SKM-1 (cell line): ENCODE data around the gene ATXN2.
"Not testable (repeated sequence)": the region's sequence is repeated elsewhere in the genome, so short reads cannot be mapped to it uniquely, and the experiment has no call there.

Experiments used
- DNase-seq: peaks from one replicate; lab custom pipeline; 2025; ENCODE audit not compliant: unreplicated experiment; lab: John Stamatoyannopoulos, UW

Gene ATXN2

GRCh38 chr12:111573476-111573875 lies 25.6 kb downstream of the ATXN2 start:
- no peak for DNase-seq

DNA sequence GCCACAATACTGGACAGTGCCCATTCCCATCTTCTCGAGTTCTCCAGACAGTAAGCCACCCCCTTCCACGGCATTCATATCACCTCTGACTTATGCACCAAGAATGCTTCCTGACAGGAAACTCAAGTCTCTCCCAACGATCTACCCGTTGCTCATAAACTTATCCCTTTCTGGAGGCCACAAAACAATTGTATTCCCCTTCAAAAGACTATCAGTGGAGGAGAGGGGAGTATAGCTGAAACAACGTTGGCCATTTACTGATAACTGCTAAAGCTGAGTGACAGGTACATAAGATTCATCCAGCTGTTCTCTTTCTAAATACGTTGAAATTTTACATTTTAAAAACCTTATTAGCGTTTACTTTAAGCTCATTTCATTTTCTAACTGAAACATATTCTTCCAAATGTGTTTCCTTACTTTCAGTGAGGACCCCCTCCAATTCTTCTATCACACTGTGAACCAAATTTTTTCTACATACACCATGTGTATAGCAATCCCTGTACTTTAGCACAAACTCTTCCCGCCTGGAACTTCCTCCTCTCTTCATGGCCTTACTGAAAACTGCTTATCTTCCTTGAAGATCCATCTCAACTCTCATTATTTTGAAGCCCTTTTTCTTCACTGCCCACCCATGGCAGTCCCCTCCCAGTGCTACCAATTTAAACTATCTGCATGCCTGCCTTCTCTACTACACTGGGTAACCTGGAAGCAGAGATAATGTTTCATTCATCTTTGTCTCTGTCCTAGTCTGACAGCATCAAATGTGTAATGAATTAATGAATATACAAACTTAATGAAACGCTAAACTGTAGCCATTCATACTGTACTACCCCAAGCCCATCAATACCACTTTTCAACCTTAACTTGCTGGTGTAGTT lies 28.8 kb downstream of the ATXN2 start:
- DNase-seq, result no peak

DNA sequence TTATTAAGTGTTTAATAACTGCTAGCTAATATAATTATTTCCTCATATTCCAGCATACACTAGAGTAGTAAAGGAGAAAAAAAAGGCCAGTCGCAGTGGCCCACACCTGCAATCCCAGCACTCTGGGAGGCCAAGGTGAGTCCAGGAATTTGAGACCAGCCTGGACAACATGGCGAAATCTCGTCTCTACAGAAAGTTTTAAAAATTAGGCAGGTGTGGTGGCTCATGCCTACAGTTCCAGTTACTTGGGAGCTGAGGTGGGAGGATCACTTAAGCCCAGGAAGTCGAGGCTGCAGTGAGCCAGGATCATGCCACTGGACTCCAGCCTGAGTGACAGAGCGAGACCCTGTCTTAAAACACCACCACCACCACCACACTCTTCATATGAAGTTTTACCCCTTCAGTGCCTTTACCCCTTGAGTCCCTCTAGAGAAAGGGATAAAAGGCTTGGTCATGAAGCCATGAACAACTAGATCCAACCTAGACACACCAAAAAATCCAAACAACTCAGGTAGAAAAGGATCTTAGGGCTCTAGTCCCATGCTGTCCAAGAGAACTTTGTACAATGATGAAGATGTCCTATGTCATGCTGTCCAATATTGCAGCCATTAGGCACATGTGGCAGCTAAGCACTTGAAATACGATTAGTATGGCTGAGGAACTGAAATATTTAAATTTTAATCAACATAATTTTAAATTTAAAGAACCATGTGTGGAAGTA lies 29.6 kb downstream of the ATXN2 start:
- DNase-seq, result no peak

GRCh38 chr12:111560844-111561243 lies 38.3 kb downstream of the ATXN2 start:
- DNase-seq, result not testable (repeated sequence)

GRCh38 chr12:111558107-111558376 lies 41.1 kb downstream of the ATXN2 start:
- no peak for DNase-seq

GRCh38 chr12:111557271-111558106 lies 41.6 kb downstream of the ATXN2 start:
- DNase-seq, result no peak

GRCh38 chr12:111556676-111557075 lies 42.4 kb downstream of the ATXN2 start:
- no peak for DNase-seq

DNA sequence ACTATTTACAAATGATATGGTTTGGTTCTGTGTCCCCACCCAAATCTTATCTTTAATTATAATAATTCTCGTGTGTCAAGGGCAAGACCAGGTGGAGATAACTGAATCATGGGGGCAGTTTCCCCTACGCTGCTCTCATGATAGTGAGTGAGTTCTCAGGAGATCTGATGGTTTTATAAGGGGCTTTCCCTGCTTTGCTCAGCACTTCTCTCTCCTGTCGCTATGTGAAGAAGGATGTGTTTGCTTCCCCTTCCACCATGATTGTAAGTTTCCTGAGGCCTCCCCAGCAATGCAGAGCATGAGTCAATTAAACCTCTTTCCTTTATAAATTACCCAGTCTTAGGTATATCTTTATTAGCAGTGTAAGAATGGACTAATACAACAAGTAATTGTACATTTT lies 43.8 kb downstream of the ATXN2 start:
- not testable (repeated sequence) for DNase-seq

- no peak for DNase-seq
Observed at GRCh38 chr12:111546758-111547383, 52.2 kb downstream of the ATXN2 start.

- no peak for DNase-seq
Observed at GRCh38 chr12:111546171-111546570, 52.9 kb downstream of the ATXN2 start.

- no peak for DNase-seq
Observed at GRCh38 chr12:111544032-111544431, 55.1 kb downstream of the ATXN2 start.

- DNase-seq, result no peak
Observed at GRCh38 chr12:111532751-111533150, 66.4 kb downstream of the ATXN2 start.

GRCh38 chr12:111529424-111530368 lies 69.4 kb downstream of the ATXN2 start:
- peak; percentile 25 for DNase-seq

DNA sequence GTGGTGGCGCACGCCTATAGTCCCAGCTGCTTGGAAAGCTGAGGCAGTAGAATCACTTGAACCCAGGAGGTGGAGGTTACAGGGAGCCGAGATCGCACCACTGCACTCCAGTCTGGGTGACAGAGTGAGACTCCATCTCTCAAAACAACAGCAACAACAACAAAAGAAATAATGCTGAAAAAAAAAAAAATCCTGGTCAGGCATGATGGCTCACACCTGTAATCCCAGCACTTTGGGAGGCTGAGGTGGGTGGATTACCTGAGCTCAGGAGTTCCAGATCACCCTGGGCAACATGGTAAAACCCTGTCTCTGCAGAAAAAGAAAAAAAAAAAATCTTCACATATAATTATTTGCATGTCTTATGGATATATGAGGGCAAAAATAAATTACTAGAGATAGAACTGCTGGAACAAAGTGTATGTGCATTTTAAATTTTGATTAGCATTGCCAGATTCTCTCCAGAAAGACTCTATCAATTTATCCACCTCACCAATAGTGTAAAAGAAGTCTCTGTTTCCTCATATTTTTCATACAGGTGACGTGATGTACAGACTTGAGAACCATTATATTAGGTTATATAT lies 75.4 kb downstream of the ATXN2 start:
- DNase-seq, result no peak

DNA sequence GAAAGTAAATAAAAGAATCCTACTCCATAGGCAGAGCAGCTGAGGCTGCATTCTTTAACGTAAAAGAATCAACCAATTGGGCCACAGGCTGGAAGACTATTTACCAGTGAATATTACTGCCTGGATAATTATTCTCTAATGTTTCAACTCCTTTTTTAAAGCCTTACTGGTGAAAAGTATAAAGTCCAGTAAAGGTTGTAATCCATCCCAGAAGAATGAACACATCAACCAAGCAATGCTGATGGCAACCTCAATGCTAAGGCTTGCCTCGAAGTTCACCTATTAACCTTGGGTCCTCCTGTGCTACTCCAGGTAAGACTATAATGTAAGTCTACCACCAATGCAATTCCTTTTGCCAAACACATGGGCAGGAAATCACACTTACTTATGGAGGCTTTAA lies 77.3 kb downstream of the ATXN2 start:
- DNase-seq, result no peak

GRCh38 chr12:111519937-111520336 lies 79.2 kb downstream of the ATXN2 start:
- DNase-seq, result no peak

DNA sequence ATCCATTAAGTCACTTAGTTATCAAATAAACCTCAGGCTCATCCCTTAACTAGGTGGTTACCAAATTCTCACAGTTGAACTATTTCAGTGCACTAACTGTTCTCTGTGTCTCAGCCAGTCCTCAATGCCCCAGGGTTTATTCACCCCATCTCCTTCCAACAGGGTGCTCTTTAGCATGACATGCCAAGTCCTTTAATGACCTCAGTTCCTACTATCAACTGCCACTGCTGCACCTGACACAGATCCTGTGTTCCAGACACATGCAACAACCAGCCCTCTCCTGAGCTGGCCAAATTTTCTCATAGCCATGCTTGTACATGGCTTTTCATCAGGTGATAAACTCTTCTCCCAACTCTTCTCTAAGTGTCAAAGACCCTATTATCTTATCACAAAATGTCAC lies 80.0 kb downstream of the ATXN2 start:
- no peak for DNase-seq

GRCh38 chr12:111507719-111508118 lies 91.4 kb downstream of the ATXN2 start:
- not testable (repeated sequence) for DNase-seq

DNA sequence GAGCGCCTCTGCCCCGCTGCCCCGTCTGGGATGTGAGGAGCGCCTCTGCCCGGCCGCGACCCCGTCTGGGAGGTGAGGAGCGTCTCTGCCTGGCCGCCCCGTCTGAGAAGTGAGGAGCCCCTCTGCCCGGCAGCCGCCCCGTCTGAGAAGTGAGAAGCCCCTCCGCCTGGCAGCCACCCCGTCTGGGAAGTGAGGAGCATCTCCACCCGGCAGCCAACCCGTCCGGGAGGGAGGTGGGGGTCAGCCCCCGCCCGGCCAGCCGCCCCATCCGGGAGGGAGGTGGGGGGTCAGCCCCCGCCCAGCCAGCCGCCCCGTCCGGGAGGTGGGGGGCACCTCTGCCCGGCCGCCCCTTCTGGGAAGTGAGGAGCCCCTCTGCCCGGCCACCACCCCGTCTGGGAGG lies 91.9 kb downstream of the ATXN2 start:
- not testable (repeated sequence) for DNase-seq

- DNase-seq, result no peak
Observed at GRCh38 chr12:111506260-111506659, 92.9 kb downstream of the ATXN2 start.
